Sigmoid colon (tissue), 7 donors: ENCODE results near the gene RNASEH2B. TPM values are rescaled to one million over a fixed set of nuclear protein-coding genes. Genes with fewer than 3 reads are reported as not detected.

Experiments
- DNase-seq: peaks from one replicate; pipeline ENCODE4 v3.0.0-alpha.2; 2019
- H3K27ac ChIP-seq, 4 donors: fragments of 200-600 bp; sonication (generic); one replicate each; pipeline ENCODE4 v1.5.1; 2016 to 2019; ENCODE audit warnings: mild to moderate bottlenecking in 1 of 4
- H3K27me3 ChIP-seq, 3 donors: fragments of 200-600 bp; sonication (generic); one replicate each; pipeline ENCODE4 v1.5.1; 2019; ENCODE audit warnings: mild to moderate bottlenecking in 1 of 3
- H3K36me3 ChIP-seq, 4 donors: fragments of 200-600 bp; sonication (generic); one replicate each; pipeline ENCODE4 v1.5.1; 2016 to 2019
- H3K4me1 ChIP-seq, 4 donors: fragments of 200-600 bp; sonication (generic); one replicate each; pipeline ENCODE4 v1.5.1; 2017 to 2019
- H3K4me3 ChIP-seq, 4 donors: fragments of 200-600 bp; sonication (generic); one replicate each; pipeline ENCODE4 v1.5.1; 2017 to 2019; ENCODE audit warnings: mild to moderate bottlenecking in 2 of 4, moderate library complexity in 1 of 4
- H3K9me3 ChIP-seq, 4 donors: fragments of 200-600 bp in 3 of 4; sonication (generic) in 3 of 4; one replicate each; pipeline versions ENCODE4 v1.5.1 to v1.6.1; 2013 to 2019
- CTCF ChIP-seq, 4 experiments: fragments of 450-650 bp in 3 of 4; fragments of 200-600 bp in 1 of 4; IDR thresholded peaks; one replicate each; pipeline ENCODE4 v1.5.1; 2016 to 2019; ENCODE audit warnings: antibody characterized with exemption in 4 of 4, mild to moderate bottlenecking in 3 of 4, moderate library complexity in 2 of 4
- EP300 ChIP-seq, 4 donors: sonication (generic); formaldehyde crosslinking; IDR thresholded peaks; one replicate each; pipeline ENCODE4 v1.6.1; 2017; ENCODE audit warnings: antibody characterized with exemption in 4 of 4
- POLR2A ChIP-seq, 2 donors: fragments of 450-650 bp; IDR thresholded peaks; one replicate each; pipeline ENCODE4 v1.6.1; 2016; ENCODE audit warnings: antibody characterized with exemption in 2 of 2, mild to moderate bottlenecking in 2 of 2, moderate library complexity in 2 of 2
- POLR2AphosphoS5 ChIP-seq, 4 donors: sonication (generic); formaldehyde crosslinking; IDR thresholded peaks; one replicate each; pipeline ENCODE4 v1.6.1; 2017; ENCODE audit warnings: antibody characterized with exemption in 4 of 4
- WGBS, 2 donors: extraction: QIAGEN DNeasy Blood & Tissue Kit; methylation state at CpG; one replicate each; pipeline ENCODE4 v1.1.7; 2013; 5-methylcytosine and 5-hydroxymethylcytosine counted together
- intact Hi-C: fragments of 100-400 bp; cut with DNase I; formaldehyde crosslinking; loops from one replicate; pipeline ENCODE4 v1.15.1; 2023
- polyA plus RNA-seq, 3 donors: library from polyadenylated mRNA; stranded (reverse); fragments of 200-250 nt; gene quantifications; one replicate each; pipeline ENCODE4 v1.2.3, GENCODE V29; 2013
- total RNA-seq, 4 donors: library from RNA; depleted of rRNA; stranded (reverse); fragments of >200 nt; gene quantifications; one replicate each; pipeline ENCODE4 v1.1.0, GENCODE V29; 2016
- donor health status: healthy with polysubstance abuse.
- donor health status: Bipolar disorder and iron deficiency.
- donor health status: healthy.

RNASEH2B gene
- total and polyA plus RNA-seq, 7 donors: 32.6 to 108 (median 41.1) TPM

GRCh38 chr13:50995854-50996253, 86.3 kb downstream of the RNASEH2B start:
- no peak overlapping the region for H3K27ac ChIP-seq
- no peaks in the 10 kb centered on the region for H3K36me3 ChIP-seq
- DNase-seq: no peak
- no peaks in the 10 kb centered on the region for H3K27me3 ChIP-seq
- no peak overlapping the region for H3K4me3 ChIP-seq
- no peaks in the 10 kb centered on the region for H3K9me3 ChIP-seq
- intact Hi-C loops: no loop called here
- H3K4me1 ChIP-seq: peaks cover 0 to 26% (median 16%) of the 10 kb centered on the region in 4 donors
- WGBS, 2 donors: 80 to 86% methylated on average over 4 of the region's 4 CpGs
- TF ChIP-seq POLR2A (IDR thresholded peaks at IDR 0.05): no peak
- TF ChIP-seq POLR2AphosphoS5 (IDR thresholded peaks at IDR 0.05): no peak
- no peak for TF ChIP-seq CTCF (IDR thresholded peaks at IDR 0.05)
- no peak for TF ChIP-seq EP300 (IDR thresholded peaks at IDR 0.05)

- Histone ChIP-seq H3K9me3 (no peaks in the 10 kb centered on the region), H3K4me3 (no peak overlapping the region), H3K27me3 (no peaks in the 10 kb centered on the region), H3K36me3 (no peaks in the 10 kb centered on the region), H3K4me1 (peaks cover 0 to 6% (median 4%) of the 10 kb centered on the region in 4 donors), H3K27ac (no peak overlapping the region)
- DNase-seq: no peak
- WGBS, 2 donors: 89 to 92% methylated on average over 3 of the region's 3 CpGs
- intact Hi-C loops: no loop called here
- TF ChIP-seq EP300 (IDR thresholded peaks at IDR 0.05) (no peak), POLR2A (IDR thresholded peaks at IDR 0.05) (no peak), CTCF (IDR thresholded peaks at IDR 0.05) (no peak), POLR2AphosphoS5 (IDR thresholded peaks at IDR 0.05) (no peak)
These were observed 88.7 kb downstream of the RNASEH2B start for GRCh38 chr13:50998326-50998725.

GRCh38 chr13:50999641-51000040, 90.0 kb downstream of the RNASEH2B start:
- no peak overlapping the region for H3K27ac ChIP-seq
- no peaks in the 10 kb centered on the region for H3K36me3 ChIP-seq
- H3K4me1 ChIP-seq: no peaks in the 10 kb centered on the region
- TF ChIP-seq CTCF (IDR thresholded peaks at IDR 0.05) (no peak), EP300 (IDR thresholded peaks at IDR 0.05) (no peak), POLR2A (IDR thresholded peaks at IDR 0.05) (no peak), POLR2AphosphoS5 (IDR thresholded peaks at IDR 0.05) (no peak)
- no peak overlapping the region for H3K4me3 ChIP-seq
- peak; percentile 43 for DNase-seq
- WGBS, 2 donors: 92% methylated on average over 7 of the region's 7 CpGs
- H3K27me3 ChIP-seq: no peaks in the 10 kb centered on the region
- H3K9me3 ChIP-seq: no peaks in the 10 kb centered on the region
- intact Hi-C loops: no loop called here

GRCh38 chr13:51000061-51000460, 90.5 kb downstream of the RNASEH2B start:
- Histone ChIP-seq H3K27ac (no peak overlapping the region), H3K4me3 (no peak overlapping the region), H3K27me3 (no peaks in the 10 kb centered on the region), H3K36me3 (no peaks in the 10 kb centered on the region), H3K9me3 (no peaks in the 10 kb centered on the region), H3K4me1 (no peaks in the 10 kb centered on the region)
- TF ChIP-seq POLR2A (IDR thresholded peaks at IDR 0.05): no peak
- TF ChIP-seq POLR2AphosphoS5 (IDR thresholded peaks at IDR 0.05): no peak
- no peak for TF ChIP-seq EP300 (IDR thresholded peaks at IDR 0.05)
- TF ChIP-seq CTCF (IDR thresholded peaks at IDR 0.05): no peak
- intact Hi-C loops: no loop called here
- no peak for DNase-seq
- WGBS, 2 donors: 64 to 72% methylated on average over 5 of the region's 5 CpGs

- Histone ChIP-seq H3K9me3 (no peaks in the 10 kb centered on the region), H3K27ac (no peak overlapping the region), H3K27me3 (no peaks in the 10 kb centered on the region), H3K36me3 (no peaks in the 10 kb centered on the region), H3K4me3 (no peak overlapping the region), H3K4me1 (no peaks in the 10 kb centered on the region)
- DNase-seq: peak; percentile 78
- intact Hi-C loops: no loop called here
- no peak for TF ChIP-seq POLR2A (IDR thresholded peaks at IDR 0.05)
- 80 to 84% methylated on average over 15 of the region's 15 CpGs for WGBS, 2 donors
These were observed 91.1 kb downstream of the RNASEH2B start for GRCh38 chr13:51000571-51001260.
